OCI-LY1 (cell line): ENCODE data around the gene EIF4EBP2.

Experiments
- CTCF ChIP-seq: fragments of 200-600 bp; sonication (generic), shearing (Covaris generic); IDR thresholded peaks from 2 replicates; pipeline ENCODE4 v1.5.1; 2017; ENCODE audit warnings: mild to moderate bottlenecking, antibody characterized with exemption, low read length, moderate library complexity, mixed read lengths
- EZH2 ChIP-seq: fragments of 200-600 bp; sonication (generic), shearing (Covaris generic); IDR thresholded peaks from 2 replicates; pipeline ENCODE4 v1.8.0; 2017; ENCODE audit warnings: borderline replicate concordance, mixed run types, mild to moderate bottlenecking, antibody characterized with exemption, low read length, moderate library complexity, mixed read lengths

GRCh38 chr10:70475661-70476060 lies 71.7 kb downstream of the EIF4EBP2 start:
- TF ChIP-seq CTCF (no peak), EZH2 (no peak)
